Lower leg skin (tissue), 3 donors: ENCODE results near the gene NF1.

Experiments used
- CTCF ChIP-seq, 3 donors: fragments of 450-650 bp; IDR thresholded peaks; one replicate each; pipeline ENCODE4 v1.5.1; 2016; ENCODE audit warnings: antibody characterized with exemption in 3 of 3, mild to moderate bottlenecking in 3 of 3, moderate library complexity in 2 of 3
- POLR2A ChIP-seq, 2 donors: fragments of 450-650 bp; IDR thresholded peaks; one replicate each; pipeline ENCODE4 v1.6.1; 2016 to 2017; ENCODE audit warnings: antibody characterized with exemption in 2 of 2, mild to moderate bottlenecking in 1 of 2, moderate library complexity in 1 of 2

GRCh38 chr17:31397256-31397939 is 302.6 kb downstream of the NF1 start:
- TF ChIP-seq POLR2A (IDR thresholded peaks at IDR 0.05): no peak
- no peak for TF ChIP-seq CTCF (IDR thresholded peaks at IDR 0.05)
